Amniotic epithelial cell (primary cell): ENCODE results near the gene TNRC6A.
"Not testable (repeated sequence)": the region's sequence is repeated elsewhere in the genome, so short reads cannot be mapped to it uniquely, and the experiment has no call there.

Experiments
- DNase-seq: peaks from one replicate; pipeline ENCODE4 v3.0.0-alpha.2; 2010; ENCODE audit warnings: low read depth

The TNRC6A gene

GRCh38 chr16:24758373-24758772 lies 28.9 kb downstream of the TNRC6A start:
- peak; percentile 64 for DNase-seq

- peak; percentile 59 for DNase-seq
Measured at GRCh38 chr16:24759006-24759405, 29.6 kb downstream of the TNRC6A start.

GRCh38 chr16:24761526-24761925 lies 32.1 kb downstream of the TNRC6A start:
- no peak for DNase-seq

GRCh38 chr16:24764916-24765315 lies 35.5 kb downstream of the TNRC6A start:
- no peak for DNase-seq

GRCh38 chr16:24766057-24766456 lies 36.6 kb downstream of the TNRC6A start:
- no peak for DNase-seq

GRCh38 chr16:24769806-24770205 lies 40.4 kb downstream of the TNRC6A start:
- peak; percentile 69 for DNase-seq

GRCh38 chr16:24771132-24771778 lies 41.8 kb downstream of the TNRC6A start:
- peak; percentile 65 for DNase-seq

GRCh38 chr16:24771779-24772157 lies 42.3 kb downstream of the TNRC6A start:
- DNase-seq = no peak

GRCh38 chr16:24773771-24774427 lies 44.4 kb downstream of the TNRC6A start:
- DNase-seq = no peak

GRCh38 chr16:24774510-24774909 lies 45.1 kb downstream of the TNRC6A start:
- DNase-seq = no peak

- DNase-seq = peak; percentile 58
Measured at GRCh38 chr16:24775455-24775854, 46.0 kb downstream of the TNRC6A start.

- DNase-seq = peak; percentile 82
Measured at GRCh38 chr16:24776501-24777220, 47.2 kb downstream of the TNRC6A start.

GRCh38 chr16:24778671-24779070 lies 49.2 kb downstream of the TNRC6A start:
- DNase-seq = no peak

- DNase-seq = no peak
Measured at GRCh38 chr16:24781256-24781655, 51.8 kb downstream of the TNRC6A start.

- no peak for DNase-seq
Measured at GRCh38 chr16:24784121-24784520, 54.7 kb downstream of the TNRC6A start.

- no peak for DNase-seq
Measured at GRCh38 chr16:24789881-24790280, 60.4 kb downstream of the TNRC6A start.

GRCh38 chr16:24800586-24800985 lies 71.1 kb downstream of the TNRC6A start:
- DNase-seq = peak; percentile 76

- DNase-seq = peak; percentile 91
Measured at GRCh38 chr16:24801761-24802302, 72.4 kb downstream of the TNRC6A start.

- no peak for DNase-seq
Measured at GRCh38 chr16:24805484-24805883, 76.0 kb downstream of the TNRC6A start.

- no peak for DNase-seq
Measured at GRCh38 chr16:24807301-24807700, 77.8 kb downstream of the TNRC6A start.

GRCh38 chr16:24810951-24811843 lies 81.7 kb downstream of the TNRC6A start:
- no peak for DNase-seq

- not testable (repeated sequence) for DNase-seq
Measured at GRCh38 chr16:24812813-24813212, 83.4 kb downstream of the TNRC6A start.
